ENCODE data around the gene SAMD4A.

DNA sequence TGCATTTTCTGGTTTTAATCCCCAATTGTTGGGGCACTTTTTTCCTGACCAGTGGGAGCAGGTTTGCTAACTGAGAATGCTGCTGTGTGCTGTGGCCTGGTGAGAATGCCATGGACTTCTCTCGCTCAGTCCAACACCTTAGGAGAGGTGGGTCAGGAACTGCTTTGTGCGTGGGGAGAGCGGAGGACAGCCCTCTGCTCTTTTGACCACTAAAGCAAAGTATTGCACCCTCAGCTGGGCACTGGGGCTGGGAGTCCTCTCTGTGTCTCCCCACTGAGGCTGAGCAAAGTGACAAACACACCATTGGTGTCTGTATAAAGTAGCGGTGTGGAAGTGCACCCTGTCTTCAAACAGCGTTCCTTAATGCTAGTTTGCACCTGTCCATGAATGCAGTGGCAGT, 136.2 kb downstream of the SAMD4A start:
- TF ChIP-seq, protein P1, sequence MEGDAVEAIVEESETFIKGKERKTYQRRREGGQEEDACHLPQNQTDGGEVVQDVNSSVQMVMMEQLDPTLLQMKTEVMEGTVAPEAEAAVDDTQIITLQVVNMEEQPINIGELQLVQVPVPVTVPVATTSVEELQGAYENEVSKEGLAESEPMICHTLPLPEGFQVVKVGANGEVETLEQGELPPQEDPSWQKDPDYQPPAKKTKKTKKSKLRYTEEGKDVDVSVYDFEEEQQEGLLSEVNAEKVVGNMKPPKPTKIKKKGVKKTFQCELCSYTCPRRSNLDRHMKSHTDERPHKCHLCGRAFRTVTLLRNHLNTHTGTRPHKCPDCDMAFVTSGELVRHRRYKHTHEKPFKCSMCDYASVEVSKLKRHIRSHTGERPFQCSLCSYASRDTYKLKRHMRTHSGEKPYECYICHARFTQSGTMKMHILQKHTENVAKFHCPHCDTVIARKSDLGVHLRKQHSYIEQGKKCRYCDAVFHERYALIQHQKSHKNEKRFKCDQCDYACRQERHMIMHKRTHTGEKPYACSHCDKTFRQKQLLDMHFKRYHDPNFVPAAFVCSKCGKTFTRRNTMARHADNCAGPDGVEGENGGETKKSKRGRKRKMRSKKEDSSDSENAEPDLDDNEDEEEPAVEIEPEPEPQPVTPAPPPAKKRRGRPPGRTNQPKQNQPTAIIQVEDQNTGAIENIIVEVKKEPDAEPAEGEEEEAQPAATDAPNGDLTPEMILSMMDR (conservative IDR thresholded peaks at IDR 0.05 in 1 of 2, IDR thresholded peaks at IDR 0.05 in 1 of 2; ENCODE audit: low read depth in 1 of 2, low read length in 2 of 2): no peak
- TF ChIP-seq EZH2 (IDR thresholded peaks at IDR 0.05; ENCODE audit: low read length, missing control alignments): no peak

Data from fibroblast of lung (primary cell).